ENCODE results near the gene TRIM3. TPM values are rescaled to one million over a fixed set of nuclear protein-coding genes. Genes with fewer than 3 reads are reported as not detected.

Gene TRIM3
- total RNA-seq, 1 donor from 2014 or later = 20.6 TPM

DNA sequence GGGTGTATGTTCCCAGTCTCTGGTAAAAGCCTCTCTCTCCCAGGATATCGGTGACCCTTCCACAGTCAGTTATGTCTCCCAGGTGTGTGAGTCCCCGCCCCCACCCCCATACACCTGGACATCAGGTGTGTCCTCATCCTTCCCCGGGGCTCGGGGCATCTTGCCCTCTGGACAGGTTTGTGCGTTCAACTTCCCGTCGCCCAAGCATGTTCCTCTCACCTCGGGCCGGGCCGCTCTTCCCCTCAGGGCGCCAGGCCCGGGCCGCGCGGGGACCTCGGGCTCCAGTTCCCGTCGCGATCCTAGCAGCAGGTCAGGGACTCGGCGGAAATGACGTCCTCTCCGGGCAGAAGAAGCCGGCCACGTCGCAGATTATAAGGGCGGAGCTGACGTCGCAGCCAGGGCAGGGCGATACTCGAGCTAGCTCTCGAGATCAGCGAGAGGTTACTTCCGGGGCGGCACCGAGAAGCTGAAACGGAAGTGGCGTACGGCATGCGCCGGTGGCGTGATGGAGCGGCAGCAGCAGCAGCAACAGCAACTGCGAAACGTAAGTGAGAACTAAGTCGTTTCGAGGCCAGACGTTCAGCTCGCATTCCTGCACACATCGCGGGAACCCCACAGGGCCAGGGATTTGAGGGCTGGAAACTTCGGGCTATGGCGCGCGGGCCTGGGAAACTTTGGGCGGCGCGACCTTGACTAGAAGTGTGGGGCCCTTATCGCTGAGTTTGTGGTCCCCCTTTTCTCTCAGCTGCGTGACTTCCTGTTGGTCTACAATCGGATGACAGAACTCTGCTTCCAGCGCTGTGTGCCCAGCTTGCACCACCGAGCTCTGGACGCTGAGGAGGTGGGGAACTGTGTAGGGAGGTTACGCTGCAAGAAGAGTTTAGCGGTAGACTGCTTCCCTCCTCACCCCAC lies 7.5 kb upstream of the TRIM3 start, which contains the start of the genes ARFIP2 and TIMM10B:
Gene ARFIP2, minus strand, starts transcription at position 320 of the 912 bp plus-strand sequence. CDS start 910 bp downstream, outside the sequence.
Gene TIMM10B, plus strand, starts transcription at position 490 of the 912 bp plus-strand sequence. Its CDS starts 16 bp downstream, at position 506.
- peak; percentile 88 for DNase-seq (ENCODE audit: low read depth, low spot score)
- no peaks in the 10 kb centered on the region for H3K27me3 Mint-ChIP-seq (ENCODE audit: low read depth)
- TF ChIP-seq, protein P1, sequence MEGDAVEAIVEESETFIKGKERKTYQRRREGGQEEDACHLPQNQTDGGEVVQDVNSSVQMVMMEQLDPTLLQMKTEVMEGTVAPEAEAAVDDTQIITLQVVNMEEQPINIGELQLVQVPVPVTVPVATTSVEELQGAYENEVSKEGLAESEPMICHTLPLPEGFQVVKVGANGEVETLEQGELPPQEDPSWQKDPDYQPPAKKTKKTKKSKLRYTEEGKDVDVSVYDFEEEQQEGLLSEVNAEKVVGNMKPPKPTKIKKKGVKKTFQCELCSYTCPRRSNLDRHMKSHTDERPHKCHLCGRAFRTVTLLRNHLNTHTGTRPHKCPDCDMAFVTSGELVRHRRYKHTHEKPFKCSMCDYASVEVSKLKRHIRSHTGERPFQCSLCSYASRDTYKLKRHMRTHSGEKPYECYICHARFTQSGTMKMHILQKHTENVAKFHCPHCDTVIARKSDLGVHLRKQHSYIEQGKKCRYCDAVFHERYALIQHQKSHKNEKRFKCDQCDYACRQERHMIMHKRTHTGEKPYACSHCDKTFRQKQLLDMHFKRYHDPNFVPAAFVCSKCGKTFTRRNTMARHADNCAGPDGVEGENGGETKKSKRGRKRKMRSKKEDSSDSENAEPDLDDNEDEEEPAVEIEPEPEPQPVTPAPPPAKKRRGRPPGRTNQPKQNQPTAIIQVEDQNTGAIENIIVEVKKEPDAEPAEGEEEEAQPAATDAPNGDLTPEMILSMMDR (conservative IDR thresholded peaks at IDR 0.05) = no peak
- peaks cover 38% of the 10 kb centered on the region for H3K4me1 Mint-ChIP-seq
- peak within 1 kb of the TSS; percentile 99 for H3K4me3 Mint-ChIP-seq
- H3K27ac Mint-ChIP-seq (ENCODE audit: unreplicated experiment) = peak within 1 kb of the TSS; percentile 99
- peaks cover 15% of the 10 kb centered on the region for H3K36me3 Mint-ChIP-seq (ENCODE audit: low read depth)
- no peaks in the 10 kb centered on the region for H3K9me3 Mint-ChIP-seq

DNA sequence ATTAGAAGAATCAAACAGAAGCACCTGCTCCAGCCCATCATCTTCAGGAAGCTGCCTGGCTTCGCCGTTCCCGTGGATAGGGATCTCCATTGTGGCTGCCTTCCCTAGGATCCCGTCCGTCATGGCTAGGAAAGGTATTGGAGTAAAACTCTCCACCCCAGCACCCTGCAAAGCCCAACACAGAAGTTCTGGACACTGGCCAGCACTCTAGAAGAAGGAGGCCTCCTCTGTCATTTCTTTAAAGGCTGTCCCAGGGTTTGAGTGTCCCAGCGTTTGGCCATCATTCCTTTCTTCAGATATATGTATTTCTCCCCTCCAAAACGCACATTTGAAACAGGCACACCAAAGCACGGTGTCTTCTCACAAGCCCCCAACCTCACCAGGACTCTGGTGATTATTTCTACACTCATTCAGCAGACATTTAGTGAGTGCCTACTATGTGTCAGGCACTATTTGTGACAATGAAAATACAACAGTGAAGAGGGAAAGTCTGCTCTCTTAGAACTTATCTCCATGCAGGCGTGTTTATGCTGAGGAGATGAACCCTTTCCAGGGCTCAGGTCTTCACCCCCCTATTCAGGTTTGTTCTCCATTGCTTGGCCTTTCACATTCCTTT lies 6.7 kb upstream of the TRIM3 start:
- Mint-ChIP-seq H3K27me3 (ENCODE audit: low read depth) (no peaks in the 10 kb centered on the region), H3K36me3 (ENCODE audit: low read depth) (peaks cover 15% of the 10 kb centered on the region), H3K27ac (ENCODE audit: unreplicated experiment) (peak overlapping the region; percentile 99), H3K4me3 (peak overlapping the region; percentile 99), H3K9me3 (no peaks in the 10 kb centered on the region), H3K4me1 (peaks cover 38% of the 10 kb centered on the region)
- no peak for DNase-seq (ENCODE audit: low read depth, low spot score)
- TF ChIP-seq, protein P1 (conservative IDR thresholded peaks at IDR 0.05) = no peak

DNA sequence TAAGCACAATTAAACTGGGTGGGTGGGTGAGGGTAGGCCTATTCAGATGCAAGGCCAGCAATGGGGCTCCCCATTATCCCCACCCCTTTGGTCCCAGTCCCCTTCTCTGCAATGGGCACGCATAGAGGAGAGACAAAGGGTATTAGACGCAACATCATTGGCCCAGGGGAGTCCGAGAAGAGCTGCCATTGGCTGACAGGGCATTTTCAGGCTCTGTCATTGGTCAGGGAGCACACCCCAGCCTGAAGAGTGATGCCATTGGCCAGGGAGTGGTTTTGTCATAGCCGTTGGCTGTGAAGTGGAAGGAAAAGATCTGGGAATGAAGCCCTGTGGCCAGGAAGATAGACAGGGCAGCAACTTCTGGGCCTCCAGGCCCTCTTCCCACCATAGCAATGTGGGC lies 2.8 kb upstream of the TRIM3 start:
- TF ChIP-seq, protein P1 (conservative IDR thresholded peaks at IDR 0.05) = no peak
- Mint-ChIP-seq H3K36me3 (ENCODE audit: low read depth) (peaks cover 7% of the 10 kb centered on the region), H3K9me3 (no peaks in the 10 kb centered on the region), H3K4me1 (peaks cover 41% of the 10 kb centered on the region), H3K27ac (ENCODE audit: unreplicated experiment) (no peak overlapping the region), H3K27me3 (ENCODE audit: low read depth) (no peaks in the 10 kb centered on the region), H3K4me3 (peak overlapping the region; percentile 57)
- DNase-seq (ENCODE audit: low read depth, low spot score) = no peak

DNA sequence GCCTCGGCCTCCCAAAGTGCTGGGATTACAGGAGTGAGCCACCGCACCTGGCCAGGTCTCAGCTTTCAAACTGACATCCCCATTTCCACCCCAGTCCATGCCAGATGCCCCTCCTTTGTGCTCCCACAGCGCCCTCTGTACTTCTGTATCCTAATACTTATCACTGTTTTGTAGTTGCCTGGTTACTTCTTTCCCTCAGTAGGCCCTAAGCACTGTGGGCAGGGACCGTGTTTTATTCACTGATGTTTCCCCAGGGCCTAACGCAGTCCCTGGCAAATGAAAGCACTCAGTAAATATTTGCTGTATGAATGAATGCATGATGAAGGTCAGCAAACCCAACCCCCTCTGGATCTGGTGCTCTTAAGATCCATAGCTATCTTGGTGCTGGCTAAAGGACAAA lies 2.2 kb upstream of the TRIM3 start:
- Mint-ChIP-seq H3K27ac (ENCODE audit: unreplicated experiment) (peak overlapping the region; percentile 16), H3K9me3 (no peaks in the 10 kb centered on the region), H3K4me3 (peak overlapping the region; percentile 69), H3K36me3 (ENCODE audit: low read depth) (peaks cover 3% of the 10 kb centered on the region), H3K4me1 (peaks cover 38% of the 10 kb centered on the region), H3K27me3 (ENCODE audit: low read depth) (no peaks in the 10 kb centered on the region)
- no peak for DNase-seq (ENCODE audit: low read depth, low spot score)
- TF ChIP-seq, protein P1 (conservative IDR thresholded peaks at IDR 0.05) = no peak

DNA sequence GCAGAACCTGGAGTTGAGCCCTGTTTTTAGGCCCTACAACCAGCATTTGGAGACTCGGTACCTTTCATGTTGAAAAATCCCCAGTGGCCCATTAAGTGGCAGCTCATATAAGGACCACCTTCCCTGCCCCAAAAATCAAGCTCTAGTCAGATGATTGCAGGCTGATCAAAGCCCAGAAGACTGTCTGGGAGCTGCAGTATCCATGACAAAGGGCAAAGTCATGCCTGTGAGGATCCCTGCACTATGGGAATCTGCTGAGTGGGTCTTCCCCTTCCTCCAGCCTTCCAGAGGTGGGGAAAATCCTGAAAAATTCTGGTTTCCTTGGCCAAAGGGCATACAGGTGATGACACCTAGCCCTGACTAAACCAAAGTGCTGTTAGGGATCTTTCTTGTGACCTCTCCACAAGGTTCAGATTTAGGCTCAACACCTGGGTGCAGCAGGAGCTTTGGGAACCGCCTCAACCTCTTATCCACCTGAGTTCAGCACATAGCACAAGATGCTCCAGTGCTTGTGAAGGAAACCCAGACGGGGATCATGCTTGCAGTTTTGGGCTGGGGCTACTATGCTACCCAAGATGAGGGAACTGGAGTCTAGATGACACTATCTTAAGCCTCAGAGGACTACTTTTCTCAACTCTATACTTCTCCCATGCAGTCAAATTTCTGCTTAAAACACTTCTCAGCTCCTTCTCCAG lies 1.2 kb upstream of the TRIM3 start:
- Mint-ChIP-seq H3K4me1 (peaks cover 28% of the 10 kb centered on the region), H3K27me3 (ENCODE audit: low read depth) (no peaks in the 10 kb centered on the region), H3K36me3 (ENCODE audit: low read depth) (peaks cover 3% of the 10 kb centered on the region), H3K27ac (ENCODE audit: unreplicated experiment) (no peak overlapping the region), H3K9me3 (no peaks in the 10 kb centered on the region), H3K4me3 (peak overlapping the region; percentile 94)
- TF ChIP-seq, protein P1 (conservative IDR thresholded peaks at IDR 0.05) = no peak
- no peak for DNase-seq (ENCODE audit: low read depth, low spot score)

All from neural crest cell (in vitro differentiated cells).